Activated T-cell treated with anti-CD3 and anti-CD28 coated beads, Interleukin-2, amount 50 U/mL, for 48 hours (primary cell): ENCODE data around the gene INAVA.

Source experiments
- DNase-seq, 2 experiments: peaks; one replicate each; pipeline ENCODE4 v3.0.0-alpha.2; 2020

The INAVA gene

GRCh38 chr1:200877839-200878551, 16.7 kb upstream of the INAVA start:
- DNase-seq: peak; percentile 77 to 79

GRCh38 chr1:200880212-200880611, 14.5 kb upstream of the INAVA start:
- peak; percentile 53 to 63 for DNase-seq

GRCh38 chr1:200883118-200883517, 11.6 kb upstream of the INAVA start:
- no peak for DNase-seq

GRCh38 chr1:200885623-200886402, 8.9 kb upstream of the INAVA start:
- no peak for DNase-seq

GRCh38 chr1:200886594-200886993, 8.1 kb upstream of the INAVA start:
- no peak for DNase-seq

- DNase-seq: no peak
Measured at GRCh38 chr1:200887036-200887435, 7.7 kb upstream of the INAVA start.

- no peak for DNase-seq
Measured at GRCh38 chr1:200887772-200888348, 6.8 kb upstream of the INAVA start.

- DNase-seq: peak; percentile 72 to 78
Measured at GRCh38 chr1:200888349-200888838, 6.3 kb upstream of the INAVA start.

- DNase-seq: peak in 1 of 2 experiments; percentile 60
Measured at GRCh38 chr1:200889571-200889970, 5.1 kb upstream of the INAVA start.

- DNase-seq: no peak
Measured at GRCh38 chr1:200890027-200890426, 4.7 kb upstream of the INAVA start.

GRCh38 chr1:200890818-200891773, 3.6 kb upstream of the INAVA start:
- DNase-seq: no peak

- no peak for DNase-seq
Measured at GRCh38 chr1:200891774-200892157, 2.9 kb upstream of the INAVA start.

GRCh38 chr1:200892546-200892945, 2.2 kb upstream of the INAVA start:
- no peak for DNase-seq

- DNase-seq: no peak
Measured at GRCh38 chr1:200892958-200893357, 1.7 kb upstream of the INAVA start.

GRCh38 chr1:200893411-200893901, 1.2 kb upstream of the INAVA start:
- DNase-seq: no peak

- DNase-seq: no peak
Measured at GRCh38 chr1:200895443-200895789, 716 bp downstream of the INAVA start.

- DNase-seq: no peak
Measured at GRCh38 chr1:200895801-200896530, 1.3 kb downstream of the INAVA start.

GRCh38 chr1:200896531-200897196, 2.0 kb downstream of the INAVA start:
- no peak for DNase-seq

GRCh38 chr1:200897259-200897658, 2.6 kb downstream of the INAVA start:
- DNase-seq: no peak

- DNase-seq: no peak
Measured at GRCh38 chr1:200899015-200899386, 4.3 kb downstream of the INAVA start.

- DNase-seq: no peak
Measured at GRCh38 chr1:200899451-200899915, 4.8 kb downstream of the INAVA start.
